Measurements from ENCODE around the gene RIPK4.
"Not testable (repeated sequence)": the region's sequence is repeated elsewhere in the genome, so short reads cannot be mapped to it uniquely, and the experiment has no call there.

The RIPK4 gene

DNA sequence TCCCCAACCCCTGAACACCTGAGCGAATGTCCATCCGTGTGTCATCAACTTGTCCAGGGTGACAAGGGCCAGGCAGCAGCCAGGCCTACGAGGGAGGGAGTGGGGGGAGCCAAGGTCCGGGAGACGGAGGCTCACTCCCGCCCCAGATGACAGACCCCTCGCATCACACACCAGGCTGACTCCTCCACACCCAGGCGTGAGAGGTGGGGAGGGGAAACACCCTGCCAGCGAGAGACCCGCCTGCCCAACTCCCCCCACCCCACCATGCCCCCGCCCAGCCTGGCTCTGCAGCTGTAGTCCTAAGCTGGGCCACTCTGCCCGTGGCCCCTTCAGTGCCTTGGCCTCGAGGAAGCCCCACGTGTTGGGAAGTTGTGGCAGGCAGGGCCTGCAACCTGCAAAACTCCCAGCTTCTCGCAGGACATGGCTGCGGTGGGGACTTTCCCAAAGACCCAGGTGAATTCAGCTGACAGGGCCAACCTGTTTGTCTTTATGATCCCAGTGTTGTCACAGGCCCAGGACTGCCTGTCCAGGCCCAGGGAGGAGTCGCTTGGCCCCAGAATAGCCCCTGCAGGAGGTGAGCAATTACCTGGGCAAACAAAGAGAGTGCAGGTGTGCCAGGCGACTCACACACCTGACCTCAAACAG is 62.9 kb downstream of the RIPK4 start:
- H3K9ac ChIP-seq (ENCODE audit: low read length in 5 of 5), result no peak overlapping the region
- peaks cover 0 to 7% (median 3%) of the 10 kb centered on the region in 5 donors for H3K9me3 ChIP-seq (ENCODE audit: control insufficient read depth in 5 of 5, low read length in 5 of 5)
- no peaks in the 10 kb centered on the region for H3K4me1 ChIP-seq (ENCODE audit: control insufficient read depth in 5 of 5, insufficient read depth in 5 of 5, low read length in 5 of 5)
- no peak overlapping the region for H3K27ac ChIP-seq (ENCODE audit: low read depth, low read length)
- no peak overlapping the region for H3K4me3 ChIP-seq (ENCODE audit: low read depth in 1 of 5, low read length in 5 of 5)
- peaks cover 0 to 12% (median 9%) of the 10 kb centered on the region in 5 donors for H3K27me3 ChIP-seq (ENCODE audit: control insufficient read depth in 5 of 5, insufficient read depth in 4 of 5, low read length in 5 of 5)
- H3K36me3 ChIP-seq (ENCODE audit: control insufficient read depth in 5 of 5, insufficient read depth in 5 of 5, low read length in 5 of 5), result no peaks in the 10 kb centered on the region

DNA sequence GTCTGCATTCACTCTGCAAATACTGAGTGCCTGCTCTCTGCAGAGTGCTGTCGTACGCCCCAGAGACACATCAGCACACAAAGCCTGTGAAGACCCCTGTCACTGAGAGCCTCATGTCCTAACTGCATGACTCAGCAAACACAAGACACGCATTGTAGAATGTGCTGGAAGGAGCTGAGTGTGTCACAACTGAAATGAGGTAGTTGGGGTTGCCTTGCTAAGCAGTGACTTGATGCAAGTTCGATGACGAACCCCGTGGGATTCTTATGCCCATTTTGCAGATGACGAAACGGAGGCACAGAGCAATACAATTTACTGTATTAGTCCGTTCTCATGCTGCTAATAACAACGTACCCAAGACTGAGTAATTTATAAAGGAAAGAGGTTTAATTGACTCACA is 65.1 kb downstream of the RIPK4 start:
- no peaks in the 10 kb centered on the region for H3K4me1 ChIP-seq (ENCODE audit: control insufficient read depth in 5 of 5, insufficient read depth in 5 of 5, low read length in 5 of 5)
- no peak overlapping the region for H3K4me3 ChIP-seq (ENCODE audit: low read depth in 1 of 5, low read length in 5 of 5)
- peaks cover 0 to 2% (median 0%) of the 10 kb centered on the region in 5 donors for H3K9me3 ChIP-seq (ENCODE audit: control insufficient read depth in 5 of 5, low read length in 5 of 5)
- H3K9ac ChIP-seq (ENCODE audit: low read length in 5 of 5), result no peak overlapping the region
- no peaks in the 10 kb centered on the region for H3K36me3 ChIP-seq (ENCODE audit: control insufficient read depth in 5 of 5, insufficient read depth in 5 of 5, low read length in 5 of 5)
- peaks cover 0 to 9% (median 7%) of the 10 kb centered on the region in 5 donors for H3K27me3 ChIP-seq (ENCODE audit: control insufficient read depth in 5 of 5, insufficient read depth in 4 of 5, low read length in 5 of 5)
- no peak overlapping the region for H3K27ac ChIP-seq (ENCODE audit: low read depth, low read length)

DNA sequence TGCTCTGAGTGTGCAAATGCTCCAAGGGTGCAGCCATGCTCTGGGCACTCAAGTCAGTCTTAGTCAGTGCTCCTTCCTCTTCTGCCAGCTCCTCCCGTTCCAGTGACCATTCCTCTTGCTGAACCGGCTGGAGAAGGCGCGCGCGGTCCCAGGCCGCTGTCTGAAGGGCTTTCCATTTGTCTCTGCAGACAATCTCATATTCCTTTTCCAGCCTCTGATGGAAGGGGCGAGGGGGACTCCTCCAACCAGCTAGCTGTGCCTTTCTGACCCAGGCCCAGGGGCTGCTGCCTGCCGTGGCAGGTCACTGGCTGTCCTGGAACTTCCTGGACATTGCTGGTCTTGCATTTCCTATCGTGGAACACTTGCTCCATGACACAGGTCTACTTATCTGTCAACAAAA is 67.5 kb downstream of the RIPK4 start:
- H3K9me3 ChIP-seq (ENCODE audit: control insufficient read depth in 5 of 5, low read length in 5 of 5), result no peaks in the 10 kb centered on the region
- H3K4me3 ChIP-seq (ENCODE audit: low read depth in 1 of 5, low read length in 5 of 5), result no peak overlapping the region
- no peaks in the 10 kb centered on the region for H3K36me3 ChIP-seq (ENCODE audit: control insufficient read depth in 5 of 5, insufficient read depth in 5 of 5, low read length in 5 of 5)
- no peaks in the 10 kb centered on the region for H3K4me1 ChIP-seq (ENCODE audit: control insufficient read depth in 5 of 5, insufficient read depth in 5 of 5, low read length in 5 of 5)
- no peak overlapping the region for H3K9ac ChIP-seq (ENCODE audit: low read length in 5 of 5)
- peaks cover 0 to 8% (median 4%) of the 10 kb centered on the region in 5 donors for H3K27me3 ChIP-seq (ENCODE audit: control insufficient read depth in 5 of 5, insufficient read depth in 4 of 5, low read length in 5 of 5)
- no peak overlapping the region for H3K27ac ChIP-seq (ENCODE audit: low read depth, low read length)

DNA sequence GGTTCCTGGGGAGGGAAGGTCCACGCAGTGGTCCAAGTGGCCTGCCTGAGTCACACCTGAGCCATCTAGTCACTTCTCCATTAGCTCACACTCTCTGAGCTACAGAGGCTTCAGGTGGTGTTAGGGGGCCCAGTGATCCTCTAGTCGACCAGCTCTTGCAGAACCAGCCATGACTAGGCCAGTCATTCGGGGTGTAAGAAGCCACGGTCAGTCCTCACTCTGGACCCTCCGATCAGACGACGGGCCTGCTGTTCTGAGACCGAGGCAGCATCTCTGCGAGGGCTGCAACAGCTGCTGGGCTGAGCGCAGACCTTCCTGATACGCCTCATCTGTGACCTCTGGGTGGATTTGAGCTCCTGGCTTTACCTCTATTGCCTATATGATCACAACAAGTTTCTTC is 68.8 kb downstream of the RIPK4 start:
- H3K36me3 ChIP-seq (ENCODE audit: control insufficient read depth in 5 of 5, insufficient read depth in 5 of 5, low read length in 5 of 5), result no peaks in the 10 kb centered on the region
- no peak overlapping the region for H3K9ac ChIP-seq (ENCODE audit: low read length in 5 of 5)
- H3K27ac ChIP-seq (ENCODE audit: low read depth, low read length), result no peak overlapping the region
- H3K9me3 ChIP-seq (ENCODE audit: control insufficient read depth in 5 of 5, low read length in 5 of 5), result no peaks in the 10 kb centered on the region
- H3K4me1 ChIP-seq (ENCODE audit: control insufficient read depth in 5 of 5, insufficient read depth in 5 of 5, low read length in 5 of 5), result no peaks in the 10 kb centered on the region
- no peak overlapping the region for H3K4me3 ChIP-seq (ENCODE audit: low read depth in 1 of 5, low read length in 5 of 5)
- peaks cover 0 to 8% (median 6%) of the 10 kb centered on the region in 5 donors for H3K27me3 ChIP-seq (ENCODE audit: control insufficient read depth in 5 of 5, insufficient read depth in 4 of 5, low read length in 5 of 5)

DNA sequence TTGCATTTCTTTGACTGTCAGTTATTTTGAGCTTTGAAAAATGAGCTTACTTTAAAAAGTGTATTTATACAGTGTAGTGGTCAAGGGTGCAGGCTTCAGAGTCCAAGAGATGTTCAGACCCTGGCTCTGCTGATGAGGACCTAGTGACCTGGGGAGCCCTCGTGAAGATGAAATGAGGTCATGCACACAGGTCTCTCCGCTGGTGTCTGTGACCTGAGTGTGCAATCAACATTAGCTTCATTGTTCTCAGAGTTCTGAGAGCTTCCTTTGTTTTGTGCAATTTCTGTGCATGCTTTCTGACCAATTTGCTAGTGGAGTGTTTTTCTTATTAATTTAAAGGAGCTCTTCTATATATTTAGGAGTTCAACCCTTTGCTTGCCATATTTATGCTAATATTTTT is 71.3 kb downstream of the RIPK4 start:
- peaks cover 0 to 16% (median 7%) of the 10 kb centered on the region in 5 donors for H3K27me3 ChIP-seq (ENCODE audit: control insufficient read depth in 5 of 5, insufficient read depth in 4 of 5, low read length in 5 of 5)
- H3K4me3 ChIP-seq (ENCODE audit: low read depth in 1 of 5, low read length in 5 of 5), result no peak overlapping the region
- H3K4me1 ChIP-seq (ENCODE audit: control insufficient read depth in 5 of 5, insufficient read depth in 5 of 5, low read length in 5 of 5), result no peaks in the 10 kb centered on the region
- H3K9me3 ChIP-seq (ENCODE audit: control insufficient read depth in 5 of 5, low read length in 5 of 5), result no peaks in the 10 kb centered on the region
- no peak overlapping the region for H3K27ac ChIP-seq (ENCODE audit: low read depth, low read length)
- no peaks in the 10 kb centered on the region for H3K36me3 ChIP-seq (ENCODE audit: control insufficient read depth in 5 of 5, insufficient read depth in 5 of 5, low read length in 5 of 5)
- no peak overlapping the region for H3K9ac ChIP-seq (ENCODE audit: low read length in 5 of 5)

DNA sequence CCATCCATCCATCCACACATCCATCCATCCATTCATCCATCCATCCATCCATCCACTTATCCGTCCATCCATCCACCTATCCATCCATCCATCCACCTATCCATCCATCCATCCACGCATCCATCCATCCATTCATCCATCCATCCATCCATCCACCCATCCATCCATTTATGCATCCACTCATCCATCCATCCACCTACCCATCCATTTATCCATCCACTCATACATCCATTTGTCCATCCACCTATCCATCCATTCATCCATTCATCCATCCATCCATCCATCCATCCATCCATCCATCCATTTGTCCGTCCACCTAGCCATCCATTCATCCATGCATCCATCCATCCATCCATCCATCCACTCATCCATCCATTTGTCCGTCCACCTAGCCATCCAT is 72.8 kb downstream of the RIPK4 start:
- not testable (repeated sequence) for H3K9me3 ChIP-seq (ENCODE audit: control insufficient read depth in 5 of 5, low read length in 5 of 5); H3K36me3 ChIP-seq (ENCODE audit: control insufficient read depth in 5 of 5, insufficient read depth in 5 of 5, low read length in 5 of 5); H3K4me3 ChIP-seq (ENCODE audit: low read depth in 1 of 5, low read length in 5 of 5); H3K4me1 ChIP-seq (ENCODE audit: control insufficient read depth in 5 of 5, insufficient read depth in 5 of 5, low read length in 5 of 5); H3K9ac ChIP-seq (ENCODE audit: low read length in 5 of 5); H3K27ac ChIP-seq (ENCODE audit: low read depth, low read length)
- H3K27me3 ChIP-seq (ENCODE audit: control insufficient read depth in 5 of 5, insufficient read depth in 4 of 5, low read length in 5 of 5), result peaks cover 0 to 12% (median 7%) of the 10 kb centered on the region in 5 donors

DNA sequence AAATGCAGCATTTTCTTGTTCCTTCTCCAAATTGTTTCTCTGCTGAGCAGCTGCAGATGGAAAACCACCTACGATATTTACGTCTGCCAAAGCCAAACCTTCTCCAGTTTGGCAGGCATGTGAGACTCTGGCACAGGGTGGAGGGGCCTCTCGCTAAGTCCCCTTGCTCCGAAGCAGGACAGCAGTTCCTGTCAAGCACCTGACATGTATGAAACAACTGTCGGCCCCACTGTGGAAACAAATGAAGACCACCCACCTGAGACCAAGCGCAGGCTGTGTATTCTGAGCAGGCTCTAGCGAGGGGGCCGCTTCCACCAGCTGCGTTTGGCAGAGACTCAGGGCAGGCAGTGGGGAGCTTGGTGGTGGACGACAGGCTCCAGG is 74.7 kb downstream of the RIPK4 start:
- H3K4me3 ChIP-seq (ENCODE audit: low read depth in 1 of 5, low read length in 5 of 5), result no peak overlapping the region
- H3K27ac ChIP-seq (ENCODE audit: low read depth, low read length), result no peak overlapping the region
- H3K9me3 ChIP-seq (ENCODE audit: control insufficient read depth in 5 of 5, low read length in 5 of 5), result no peaks in the 10 kb centered on the region

DNA sequence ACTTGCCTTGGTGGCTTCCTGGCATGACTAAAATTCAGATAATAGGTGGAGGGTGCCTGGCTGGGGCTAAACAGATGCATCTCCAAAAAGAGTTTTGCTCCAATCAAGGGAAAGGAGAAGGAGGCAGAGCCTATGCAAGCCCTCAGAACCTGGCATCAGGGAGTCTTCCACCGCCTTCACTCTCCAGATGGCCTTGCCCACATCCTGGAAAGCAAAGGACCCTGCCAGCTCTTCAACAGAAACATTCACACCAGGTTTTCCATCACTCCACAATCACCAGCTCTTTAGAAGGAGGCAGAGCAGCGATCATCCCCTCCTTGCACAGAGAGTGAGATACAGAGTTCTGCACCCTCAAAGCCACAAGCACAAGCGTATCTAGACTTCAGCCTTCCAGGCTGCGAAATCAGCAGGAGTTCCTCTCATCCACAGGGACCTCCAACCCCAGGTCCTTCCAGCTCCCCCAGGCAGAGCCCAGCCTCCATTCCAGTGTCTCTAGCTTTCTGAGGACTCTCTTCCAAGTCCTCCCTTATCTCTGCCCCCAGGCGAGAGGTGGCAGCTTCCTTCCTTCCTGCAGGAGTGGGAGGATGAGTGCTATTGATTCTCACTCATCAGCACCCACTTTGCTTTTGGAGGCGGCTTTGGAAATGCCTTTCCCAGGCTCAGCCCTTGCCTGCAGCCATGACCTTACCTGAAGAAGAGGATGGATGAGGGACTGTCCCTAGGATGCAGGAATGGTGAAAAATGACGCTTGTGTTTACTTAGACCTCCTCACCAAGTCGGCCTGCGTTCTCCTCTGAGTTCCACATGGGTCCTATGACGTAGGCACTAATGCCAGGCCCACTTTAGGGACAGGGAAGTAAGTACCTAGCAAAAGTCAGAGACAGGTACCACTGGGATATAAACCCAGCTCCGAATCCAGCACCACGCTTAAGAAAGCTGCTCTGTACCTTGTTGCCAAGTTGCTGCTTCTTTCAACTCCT is 75.4 kb downstream of the RIPK4 start:
- no peak overlapping the region for H3K27ac ChIP-seq (ENCODE audit: low read depth, low read length)
- peaks cover 0 to 12% (median 6%) of the 10 kb centered on the region in 5 donors for H3K27me3 ChIP-seq (ENCODE audit: control insufficient read depth in 5 of 5, insufficient read depth in 4 of 5, low read length in 5 of 5)

More for the DNA sequence above, 74.7 kb downstream of the RIPK4 start:
- H3K9ac ChIP-seq (ENCODE audit: low read length in 5 of 5), result no peak overlapping the region
- H3K4me1 ChIP-seq (ENCODE audit: control insufficient read depth in 5 of 5, insufficient read depth in 5 of 5, low read length in 5 of 5), result no peaks in the 10 kb centered on the region
- H3K27me3 ChIP-seq (ENCODE audit: control insufficient read depth in 5 of 5, insufficient read depth in 4 of 5, low read length in 5 of 5), result peaks cover 0 to 12% (median 7%) of the 10 kb centered on the region in 5 donors
- no peaks in the 10 kb centered on the region for H3K36me3 ChIP-seq (ENCODE audit: control insufficient read depth in 5 of 5, insufficient read depth in 5 of 5, low read length in 5 of 5)

More for the DNA sequence above, 75.4 kb downstream of the RIPK4 start:
- H3K9me3 ChIP-seq (ENCODE audit: control insufficient read depth in 5 of 5, low read length in 5 of 5), result no peaks in the 10 kb centered on the region
- H3K9ac ChIP-seq (ENCODE audit: low read length in 5 of 5), result no peak overlapping the region
- H3K36me3 ChIP-seq (ENCODE audit: control insufficient read depth in 5 of 5, insufficient read depth in 5 of 5, low read length in 5 of 5), result no peaks in the 10 kb centered on the region
- H3K4me3 ChIP-seq (ENCODE audit: low read depth in 1 of 5, low read length in 5 of 5), result no peak overlapping the region
- no peaks in the 10 kb centered on the region for H3K4me1 ChIP-seq (ENCODE audit: control insufficient read depth in 5 of 5, insufficient read depth in 5 of 5, low read length in 5 of 5)

All from subcutaneous abdominal adipose tissue (tissue), 5 donors.